Measurements from ENCODE around the gene DCAF10. TPM values are rescaled to one million over a fixed set of nuclear protein-coding genes. Genes with fewer than 3 reads are reported as not detected.

Gene DCAF10, protein sequence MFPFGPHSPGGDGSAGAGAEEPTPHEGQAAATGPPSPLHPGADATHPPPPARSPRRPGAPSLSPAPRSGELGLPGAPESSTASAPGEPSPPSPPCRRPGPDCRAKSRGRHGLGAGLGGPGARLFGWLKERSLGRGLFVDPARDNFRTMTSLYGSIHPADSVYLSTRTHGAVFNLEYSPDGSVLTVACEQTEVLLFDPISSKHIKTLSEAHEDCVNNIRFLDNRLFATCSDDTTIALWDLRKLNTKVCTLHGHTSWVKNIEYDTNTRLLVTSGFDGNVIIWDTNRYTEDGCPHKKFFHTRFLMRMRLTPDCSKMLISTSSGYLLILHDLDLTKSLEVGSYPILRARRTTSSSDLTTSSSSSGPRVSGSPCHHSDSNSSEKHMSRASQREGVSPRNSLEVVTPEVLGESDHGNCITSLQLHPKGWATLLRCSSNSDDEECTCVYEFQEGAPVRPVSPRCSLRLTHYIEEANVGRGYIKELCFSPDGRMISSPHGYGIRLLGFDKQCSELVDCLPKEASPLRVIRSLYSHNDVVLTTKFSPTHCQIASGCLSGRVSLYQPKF
- 23.8 and 29.0 TPM in 2 replicates for total RNA-seq

DNA sequence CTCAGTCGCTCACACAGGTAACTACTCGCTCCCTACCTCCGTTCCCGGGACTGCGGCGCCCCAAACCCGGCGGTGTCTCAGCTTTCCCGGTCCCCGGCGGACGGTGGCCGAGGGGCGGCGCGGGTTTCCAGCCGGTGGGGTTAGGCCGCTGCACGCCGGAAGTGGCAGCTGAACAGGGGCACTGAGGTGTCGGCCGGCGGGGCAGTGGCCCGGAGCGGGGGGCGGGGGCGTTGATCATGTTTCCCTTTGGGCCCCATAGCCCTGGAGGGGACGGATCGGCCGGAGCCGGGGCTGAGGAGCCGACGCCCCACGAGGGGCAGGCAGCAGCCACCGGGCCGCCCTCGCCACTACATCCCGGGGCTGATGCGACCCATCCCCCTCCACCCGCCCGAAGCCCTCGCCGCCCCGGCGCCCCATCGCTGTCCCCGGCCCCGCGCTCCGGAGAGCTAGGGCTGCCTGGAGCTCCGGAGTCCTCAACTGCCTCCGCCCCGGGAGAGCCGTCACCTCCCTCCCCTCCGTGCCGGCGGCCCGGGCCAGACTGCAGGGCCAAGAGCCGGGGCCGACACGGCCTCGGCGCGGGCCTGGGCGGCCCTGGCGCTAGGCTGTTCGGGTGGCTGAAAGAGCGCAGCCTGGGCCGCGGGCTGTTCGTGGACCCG, at the start of gene DCAF10:
DCAF10 (plus strand) TSS at position 167 of the 656 bp plus-strand sequence; CDS start at position 237, 70 bp downstream.

DNA sequence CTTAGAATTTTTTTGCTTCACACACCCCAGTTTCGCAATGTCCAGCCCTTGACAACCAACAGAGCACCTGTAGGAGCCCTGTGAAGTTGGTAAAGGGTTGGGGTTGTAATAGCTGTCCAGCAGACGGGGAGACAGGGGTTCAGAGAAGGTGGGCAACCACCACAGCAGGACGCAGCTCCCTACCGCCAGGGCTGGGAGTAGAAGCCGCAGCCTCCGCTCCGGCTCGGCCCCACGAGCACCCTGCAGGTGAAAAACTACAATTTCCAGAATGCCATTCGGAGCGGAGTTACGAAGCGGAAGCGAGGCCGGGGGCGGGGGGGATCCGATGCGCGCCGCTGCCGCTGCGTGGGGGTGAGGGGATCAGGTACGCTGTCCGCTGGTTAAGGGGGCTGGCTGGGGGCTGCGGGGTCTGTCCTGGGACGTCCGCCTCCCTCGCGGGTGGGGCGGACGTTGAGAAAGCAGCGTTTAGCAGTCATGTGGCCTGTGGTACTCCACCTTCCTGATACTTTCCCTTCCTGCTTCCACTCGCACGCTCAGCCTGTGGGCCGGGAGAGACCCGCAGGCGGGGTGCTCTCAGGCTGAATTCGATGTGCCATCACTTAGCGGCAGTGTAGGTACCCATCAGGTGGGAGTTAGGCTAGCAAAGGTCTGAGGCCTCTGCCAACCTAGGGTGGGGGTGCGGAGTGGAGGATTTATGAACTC, 47.0 kb upstream of the DCAF10 start, which contains the start of gene TRMT10B:
TRMT10B (plus strand) TSS at position 317 of the 702 bp plus-strand sequence. CDS start 8,127 bp downstream, outside the sequence.

DNA sequence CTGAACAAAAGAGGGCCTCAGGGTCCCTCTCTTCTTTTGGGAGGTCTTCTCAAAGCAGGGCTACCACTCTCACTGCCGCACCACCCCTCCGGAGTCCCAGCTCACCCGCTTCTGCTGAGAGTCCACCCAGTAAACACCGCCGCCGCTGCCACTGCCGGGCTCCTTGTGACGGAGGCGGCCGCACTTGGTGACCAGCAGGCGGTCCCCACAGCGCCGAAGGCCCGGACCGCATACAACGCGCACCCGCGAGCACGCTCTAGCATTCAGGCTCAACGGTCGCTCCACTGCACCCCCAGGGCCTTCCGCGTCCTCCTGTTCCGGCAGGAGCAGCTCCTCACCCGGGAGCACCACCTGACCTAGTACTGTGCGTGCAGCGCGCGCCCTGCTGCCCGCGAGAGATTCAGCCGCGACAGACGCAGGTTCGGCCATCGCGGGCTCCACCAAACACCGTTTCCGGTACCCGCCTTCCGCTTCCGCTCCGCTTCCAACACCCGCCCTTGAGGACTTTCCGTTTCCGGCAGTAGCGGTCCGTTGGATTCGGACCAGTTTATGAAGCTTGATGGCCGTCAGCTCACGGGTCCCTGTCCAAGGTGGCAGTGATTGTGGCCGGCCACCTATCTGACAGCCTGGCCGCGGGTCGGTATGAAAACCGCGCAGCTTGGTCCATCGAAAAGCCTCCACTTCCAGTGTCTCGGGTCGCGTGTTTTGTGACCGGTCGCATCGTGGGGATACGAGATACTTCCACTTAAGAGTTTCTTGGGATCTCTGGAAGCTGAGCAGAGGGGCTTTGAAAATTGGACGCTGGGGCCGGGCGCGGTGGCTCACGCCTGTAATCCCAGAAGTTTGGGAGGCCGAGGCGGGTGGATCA, 15.7 kb upstream of the DCAF10 start, which contains the start of gene EXOSC3:
EXOSC3 (minus strand) TSS at position 449 of the 868 bp plus-strand sequence; CDS start at position 429, 20 bp downstream.

DNA sequence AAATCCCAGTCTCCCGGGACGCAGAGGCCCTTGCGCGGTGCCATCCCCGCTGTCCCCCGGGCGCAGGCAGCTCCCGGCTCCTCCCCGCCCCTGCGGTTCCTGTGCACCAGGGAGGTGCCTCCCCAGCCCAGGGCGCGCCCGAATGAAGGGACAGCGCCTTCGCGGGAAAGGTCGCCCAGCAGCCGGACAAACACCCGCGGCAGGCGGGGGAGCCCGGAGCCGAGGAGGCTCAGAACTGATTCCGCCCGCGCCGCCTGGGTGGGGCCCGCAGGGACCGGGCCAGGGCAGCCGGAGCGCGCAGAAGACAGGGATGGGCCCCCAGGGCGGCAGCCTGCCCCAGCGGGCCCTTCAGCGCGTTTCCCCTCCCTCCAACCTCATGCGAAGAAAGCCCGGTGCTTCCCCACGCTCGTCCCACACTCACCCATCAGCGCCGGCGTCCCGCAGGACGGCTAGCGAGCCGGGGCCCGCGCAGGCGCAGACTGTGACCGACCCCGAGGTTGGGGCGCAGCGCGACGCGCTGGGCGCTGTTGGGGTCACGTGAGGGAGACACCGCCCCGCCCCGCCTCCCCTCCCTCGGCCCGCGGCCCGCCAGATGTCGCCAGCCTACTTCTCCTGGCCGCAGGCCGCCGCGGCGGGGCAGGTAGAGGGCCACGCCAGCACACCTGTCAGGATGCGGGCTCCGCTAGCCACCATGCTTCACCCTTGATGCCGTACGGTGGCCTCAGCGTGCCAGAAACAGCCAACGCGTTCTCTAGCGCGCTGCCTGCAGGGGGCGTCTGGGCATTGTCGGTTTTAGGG, 103.2 kb downstream of the DCAF10 start, which contains the start of gene SLC25A51:
SLC25A51 (minus strand) TSS at position 481 of the 798 bp plus-strand sequence. CDS start 15,577 bp downstream, outside the sequence.

Other genes starting within 250 kb of the DCAF10 start
- 7.5 and 12.4 TPM in 2 replicates for gene FBXO10, start 224.4 kb upstream of the DCAF10 start, total RNA-seq
- gene TOMM5, start 208.2 kb upstream of the DCAF10 start, total RNA-seq, result 98.8 and 198 TPM in 2 replicates
- gene FRMPD1, start 149.8 kb upstream of the DCAF10 start, total RNA-seq, result under 0.01 TPM in 1 of 2 replicates, not detected in the other
- gene TRMT10B, start 47.0 kb upstream of the DCAF10 start, total RNA-seq, result 1.8 and 1.9 TPM in 2 replicates
- gene EXOSC3, start 15.7 kb upstream of the DCAF10 start, total RNA-seq, result 40.6 and 72.5 TPM in 2 replicates
- 23.5 and 26.0 TPM in 2 replicates for gene SLC25A51, start 103.3 kb downstream of the DCAF10 start, total RNA-seq

Measured in mesangial cell (primary cell).